ENCODE measurements around the gene SERPINB8.
"Not testable (repeated sequence)": the region's sequence is repeated elsewhere in the genome, so short reads cannot be mapped to it uniquely, and the experiment has no call there.

DNA sequence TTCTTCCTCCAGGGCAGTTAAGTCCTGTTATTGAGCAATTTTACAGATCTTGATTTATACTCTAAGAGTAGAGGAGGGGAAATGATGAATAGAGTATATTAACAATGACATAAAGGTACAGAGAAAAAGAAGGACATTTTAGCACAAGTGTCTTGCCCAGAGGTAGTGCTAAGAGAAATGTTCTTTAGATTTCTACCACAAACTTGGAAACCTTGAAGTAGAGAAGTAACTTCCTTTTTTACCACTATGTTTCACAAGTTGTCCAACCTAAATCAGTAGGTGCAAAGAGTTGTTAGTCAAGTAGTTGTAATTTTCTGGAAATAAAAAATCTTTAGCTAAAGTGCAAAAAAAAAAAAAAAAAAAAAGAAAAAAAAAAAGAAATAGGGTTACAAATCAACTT, 40.5 kb upstream of the SERPINB8 start:
- TF ChIP-seq POLR2AphosphoS5 (IDR thresholded peaks at IDR 0.05) = not testable (repeated sequence)
- TF ChIP-seq, protein P1, sequence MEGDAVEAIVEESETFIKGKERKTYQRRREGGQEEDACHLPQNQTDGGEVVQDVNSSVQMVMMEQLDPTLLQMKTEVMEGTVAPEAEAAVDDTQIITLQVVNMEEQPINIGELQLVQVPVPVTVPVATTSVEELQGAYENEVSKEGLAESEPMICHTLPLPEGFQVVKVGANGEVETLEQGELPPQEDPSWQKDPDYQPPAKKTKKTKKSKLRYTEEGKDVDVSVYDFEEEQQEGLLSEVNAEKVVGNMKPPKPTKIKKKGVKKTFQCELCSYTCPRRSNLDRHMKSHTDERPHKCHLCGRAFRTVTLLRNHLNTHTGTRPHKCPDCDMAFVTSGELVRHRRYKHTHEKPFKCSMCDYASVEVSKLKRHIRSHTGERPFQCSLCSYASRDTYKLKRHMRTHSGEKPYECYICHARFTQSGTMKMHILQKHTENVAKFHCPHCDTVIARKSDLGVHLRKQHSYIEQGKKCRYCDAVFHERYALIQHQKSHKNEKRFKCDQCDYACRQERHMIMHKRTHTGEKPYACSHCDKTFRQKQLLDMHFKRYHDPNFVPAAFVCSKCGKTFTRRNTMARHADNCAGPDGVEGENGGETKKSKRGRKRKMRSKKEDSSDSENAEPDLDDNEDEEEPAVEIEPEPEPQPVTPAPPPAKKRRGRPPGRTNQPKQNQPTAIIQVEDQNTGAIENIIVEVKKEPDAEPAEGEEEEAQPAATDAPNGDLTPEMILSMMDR (IDR thresholded peaks at IDR 0.05) = not testable (repeated sequence)
